GM21786 (cell line): ENCODE results near the gene KDM4D.
"Not testable (repeated sequence)": the region's sequence is repeated elsewhere in the genome, so short reads cannot be mapped to it uniquely, and the experiment has no call there.

Experiments
- ATAC-seq: cut with Tn5 transposase; IDR thresholded peaks from one replicate; pipeline ENCODE4 v1.9.1; 2021; ENCODE audit not compliant: unreplicated experiment

Gene KDM4D

GRCh38 chr11:94973099-94973968, at the start of gene KDM4D, which contains the start of gene CWC15:
Gene KDM4D (plus strand): TSS chr11:94973709. CDS start chr11:94997373, 23,664 bp downstream.
Gene CWC15 (minus strand): TSS chr11:94973556. CDS start chr11:94972185, 1,371 bp downstream.
- ATAC-seq: peak; percentile 99

GRCh38 chr11:94924171-94924572, 49.3 kb upstream of the KDM4D start:
- no peak for ATAC-seq

- no peak for ATAC-seq
Observed at GRCh38 chr11:94924612-94925011, 48.9 kb upstream of the KDM4D start.

GRCh38 chr11:94925422-94926270, 47.9 kb upstream of the KDM4D start:
- peak; percentile 63 for ATAC-seq

GRCh38 chr11:94926271-94926625, 47.3 kb upstream of the KDM4D start:
- no peak for ATAC-seq

GRCh38 chr11:94926698-94927237, 46.7 kb upstream of the KDM4D start:
- ATAC-seq: no peak

- ATAC-seq: no peak
Observed at GRCh38 chr11:94928117-94928990, 45.2 kb upstream of the KDM4D start.

GRCh38 chr11:94932072-94932471, 41.4 kb upstream of the KDM4D start:
- ATAC-seq: not testable (repeated sequence)

GRCh38 chr11:94932503-94932902, 41.0 kb upstream of the KDM4D start:
- ATAC-seq: no peak

GRCh38 chr11:94933223-94934130, 40.0 kb upstream of the KDM4D start:
- ATAC-seq: no peak

- ATAC-seq: no peak
Observed at GRCh38 chr11:94934362-94934761, 39.1 kb upstream of the KDM4D start.

GRCh38 chr11:94934846-94935245, 38.7 kb upstream of the KDM4D start:
- no peak for ATAC-seq

GRCh38 chr11:94938095-94939055, 35.1 kb upstream of the KDM4D start:
- no peak for ATAC-seq

- ATAC-seq: no peak
Observed at GRCh38 chr11:94939346-94939745, 34.2 kb upstream of the KDM4D start.

GRCh38 chr11:94941131-94941530, 32.4 kb upstream of the KDM4D start:
- no peak for ATAC-seq

- no peak for ATAC-seq
Observed at GRCh38 chr11:94946812-94947211, 26.7 kb upstream of the KDM4D start.

GRCh38 chr11:94948070-94948617, 25.4 kb upstream of the KDM4D start:
- no peak for ATAC-seq

GRCh38 chr11:94954753-94955152, 18.8 kb upstream of the KDM4D start:
- ATAC-seq: no peak
